Smooth muscle cell (in vitro differentiated cells): ENCODE measurements around the gene KIDINS220. TPM values are rescaled to one million over a fixed set of nuclear protein-coding genes. Genes with fewer than 3 reads are reported as not detected.

ENCODE experiments used
- DNase-seq: peaks from one replicate; lab custom pipeline; 2025; ENCODE audit not compliant: unreplicated experiment; lab: John Stamatoyannopoulos, UW
- H2AFZ ChIP-seq: fragments of 200-600 bp; sonication (generic); 2 replicates; pipeline ENCODE4 v1.6.0; 2016; ENCODE audit warnings: antibody characterized with exemption, low read depth, mild to moderate bottlenecking
- H3F3A ChIP-seq: fragments of 200-600 bp; sonication (generic); 2 replicates; pipeline ENCODE4 v1.6.0; 2017; ENCODE audit warnings: antibody characterized with exemption, low read depth
- H3K27ac ChIP-seq: fragments of 200-600 bp; sonication (generic); 2 replicates; pipeline ENCODE4 v1.5.1; 2016; ENCODE audit warnings: low read depth, mild to moderate bottlenecking
- H3K27me3 ChIP-seq: fragments of 200-600 bp; sonication (generic); 2 replicates; pipeline ENCODE4 v1.6.1; 2016; ENCODE audit warnings: low read depth, mild to moderate bottlenecking
- H3K36me3 ChIP-seq: fragments of 200-600 bp; sonication (generic); 2 replicates; pipeline ENCODE4 v1.5.1; 2016; ENCODE audit warnings: low read depth
- H3K4me1 ChIP-seq: fragments of 200-600 bp; sonication (generic); 2 replicates; pipeline ENCODE4 v1.5.1; 2016; ENCODE audit warnings: low read depth
- H3K4me2 ChIP-seq: fragments of 200-600 bp; sonication (generic); 2 replicates; pipeline ENCODE4 v1.6.0; 2016; ENCODE audit warnings: mild to moderate bottlenecking
- H3K4me3 ChIP-seq: fragments of 200-600 bp; sonication (generic); 2 replicates; pipeline ENCODE4 v1.5.1; 2016; ENCODE audit warnings: mild to moderate bottlenecking
- H3K79me2 ChIP-seq: fragments of 200-600 bp; sonication (generic); 2 replicates; pipeline ENCODE4 v1.6.0; 2016; ENCODE audit warnings: low read depth, mild to moderate bottlenecking
- H3K9ac ChIP-seq: fragments of 200-600 bp; sonication (generic); 2 replicates; pipeline ENCODE4 v1.6.0; 2016; ENCODE audit warnings: low read depth
- H3K9me3 ChIP-seq: fragments of 200-600 bp; sonication (generic); replicated peaks from 2 replicates; pipeline ENCODE4 v1.5.1; 2016; ENCODE audit warnings: low read depth
- H4K20me1 ChIP-seq: fragments of 200-600 bp; sonication (generic); 2 replicates; pipeline ENCODE4 v1.6.0; 2016; ENCODE audit warnings: low read depth
- WGBS: methylation state at CpG from one replicate; pipeline ENCODE4 v1.1.7; 2016; ENCODE audit warnings: low lambda C conversion rate; 5-methylcytosine and 5-hydroxymethylcytosine counted together
- polyA plus RNA-seq: library from polyadenylated mRNA; unstranded; fragments of >200 nt; fragmentation: Nextera tagmentation; extraction: Ambion mirVana; gene quantifications from 2 replicates; pipeline ENCODE4 v1.2.1, GENCODE V29; 2016
- total RNA-seq: library from RNA; depleted of rRNA; stranded (reverse); fragments of >200 nt; gene quantifications from 2 replicates; pipeline ENCODE4 v1.2.3, GENCODE V29; 2014
- TF ChIP-seq, protein P1 (sequence below): fragments of 200-600 bp; sonication (generic); IDR thresholded peaks from 2 replicates; pipeline ENCODE4 v1.5.1; 2017; ENCODE audit warnings: borderline replicate concordance, mild to moderate bottlenecking, antibody characterized with exemption; ENCODE audit not compliant: insufficient read depth, poor library complexity, severe bottlenecking

KIDINS220 gene
- total and polyA plus RNA-seq, 2 experiments from 2014 or later = 17.8 to 54.9 TPM

DNA sequence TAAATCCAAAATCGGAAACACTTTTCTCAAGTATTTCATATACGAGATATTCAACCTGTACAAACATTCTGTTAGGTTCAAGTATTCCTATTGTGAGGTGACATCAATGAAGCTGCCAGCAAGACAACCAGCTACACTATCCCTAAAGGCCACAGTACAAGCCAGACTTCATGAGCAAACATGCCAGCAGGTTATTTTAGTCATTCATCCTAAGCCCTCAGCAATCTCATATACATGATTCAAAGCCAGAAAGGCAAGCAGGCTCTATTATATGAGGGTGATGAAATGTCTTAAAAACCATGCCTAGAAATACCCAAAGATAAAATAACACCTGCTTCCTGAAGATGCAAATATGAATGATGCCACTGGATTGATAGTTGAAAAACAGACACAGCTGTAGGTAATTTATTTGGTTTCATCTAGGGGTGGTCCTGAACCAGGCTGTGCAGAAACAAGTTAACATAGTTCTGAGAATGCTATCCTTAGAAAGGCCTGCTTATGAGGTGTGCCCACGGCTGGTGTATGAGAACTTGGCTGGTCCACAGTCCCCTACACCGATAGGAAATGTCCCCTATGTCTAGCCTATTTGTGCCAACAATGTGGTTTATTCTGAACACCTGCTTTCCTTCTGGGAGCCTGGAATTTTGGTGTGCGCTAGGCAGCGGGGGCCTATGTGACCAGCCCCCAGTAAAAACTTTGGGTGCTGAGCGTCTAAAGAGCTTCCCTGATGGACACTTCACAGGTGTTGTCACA is 48.2 kb upstream of the KIDINS220 start:
- TF ChIP-seq, protein P1, sequence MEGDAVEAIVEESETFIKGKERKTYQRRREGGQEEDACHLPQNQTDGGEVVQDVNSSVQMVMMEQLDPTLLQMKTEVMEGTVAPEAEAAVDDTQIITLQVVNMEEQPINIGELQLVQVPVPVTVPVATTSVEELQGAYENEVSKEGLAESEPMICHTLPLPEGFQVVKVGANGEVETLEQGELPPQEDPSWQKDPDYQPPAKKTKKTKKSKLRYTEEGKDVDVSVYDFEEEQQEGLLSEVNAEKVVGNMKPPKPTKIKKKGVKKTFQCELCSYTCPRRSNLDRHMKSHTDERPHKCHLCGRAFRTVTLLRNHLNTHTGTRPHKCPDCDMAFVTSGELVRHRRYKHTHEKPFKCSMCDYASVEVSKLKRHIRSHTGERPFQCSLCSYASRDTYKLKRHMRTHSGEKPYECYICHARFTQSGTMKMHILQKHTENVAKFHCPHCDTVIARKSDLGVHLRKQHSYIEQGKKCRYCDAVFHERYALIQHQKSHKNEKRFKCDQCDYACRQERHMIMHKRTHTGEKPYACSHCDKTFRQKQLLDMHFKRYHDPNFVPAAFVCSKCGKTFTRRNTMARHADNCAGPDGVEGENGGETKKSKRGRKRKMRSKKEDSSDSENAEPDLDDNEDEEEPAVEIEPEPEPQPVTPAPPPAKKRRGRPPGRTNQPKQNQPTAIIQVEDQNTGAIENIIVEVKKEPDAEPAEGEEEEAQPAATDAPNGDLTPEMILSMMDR = no peak
- H3K79me2 ChIP-seq = no peaks in the 10 kb centered on the region
- no peaks in the 10 kb centered on the region for H4K20me1 ChIP-seq
- H3K27ac ChIP-seq = no peak overlapping the region
- no peaks in the 10 kb centered on the region for H3K27me3 ChIP-seq
- H3K4me1 ChIP-seq = no peaks in the 10 kb centered on the region
- H3K9ac ChIP-seq = no peak overlapping the region
- DNase-seq = no peak
- 97% methylated on average over 7 of the region's 7 CpGs for WGBS
- peaks cover 4% of the 10 kb centered on the region for H3K36me3 ChIP-seq
- H3F3A ChIP-seq = no peaks in the 10 kb centered on the region
- no peak overlapping the region for H2AFZ ChIP-seq
- H3K4me2 ChIP-seq = no peak overlapping the region
- H3K9me3 ChIP-seq = no peaks in the 10 kb centered on the region
- H3K4me3 ChIP-seq = no peak overlapping the region

DNA sequence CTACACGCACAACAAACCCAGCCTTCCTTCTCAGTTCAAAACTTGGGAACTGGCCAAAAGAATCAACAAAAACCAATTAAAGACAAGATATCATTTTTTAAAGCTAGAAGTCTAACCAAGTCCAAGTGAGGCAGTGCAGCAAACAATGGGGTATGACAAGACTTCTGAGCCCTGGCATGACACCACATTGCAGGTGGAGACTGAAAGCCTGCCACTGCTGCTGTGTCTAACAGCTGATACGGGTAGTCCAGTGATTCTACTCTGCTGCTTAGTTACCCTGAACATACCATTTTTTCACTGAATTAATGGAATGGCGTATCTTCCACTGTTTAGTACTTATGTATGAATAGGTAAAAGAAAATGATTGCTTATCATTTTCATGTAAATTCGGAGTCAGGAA is 47.4 kb upstream of the KIDINS220 start:
- Histone ChIP-seq H3K36me3 (peaks cover 4% of the 10 kb centered on the region), H3K4me2 (no peak overlapping the region), H3K9me3 (no peaks in the 10 kb centered on the region), H3K79me2 (no peaks in the 10 kb centered on the region), H3K9ac (no peak overlapping the region), H3K27me3 (no peaks in the 10 kb centered on the region), H3K4me1 (no peaks in the 10 kb centered on the region), H3F3A (no peaks in the 10 kb centered on the region), H2AFZ (no peak overlapping the region), H3K27ac (no peak overlapping the region), H3K4me3 (no peak overlapping the region), H4K20me1 (no peaks in the 10 kb centered on the region)
- no peak for DNase-seq
- TF ChIP-seq, protein P1 = no peak
- WGBS = over 99% methylated on average over 4 of the region's 4 CpGs

DNA sequence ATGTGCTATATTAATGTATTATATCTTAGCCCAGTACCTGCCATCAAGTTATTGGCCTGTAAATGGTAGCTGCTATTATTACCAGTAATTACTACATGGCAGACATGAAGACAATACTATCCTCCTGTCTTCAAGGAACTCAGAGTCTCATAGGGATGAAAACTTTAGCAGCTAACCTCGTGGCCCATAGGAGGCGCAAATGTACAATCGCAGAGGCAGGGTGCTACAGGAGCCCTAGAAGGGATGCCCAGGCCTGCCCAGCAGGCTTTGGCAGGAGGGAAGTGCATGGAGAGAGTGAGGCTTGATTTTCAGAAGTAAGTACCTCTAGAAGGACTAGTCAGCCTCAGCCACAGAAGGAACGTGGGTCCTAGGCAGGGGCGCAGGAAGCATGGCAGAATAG is 44.7 kb upstream of the KIDINS220 start:
- no peaks in the 10 kb centered on the region for H3K4me1 ChIP-seq
- no peak overlapping the region for H3K27ac ChIP-seq
- no peak for DNase-seq
- H4K20me1 ChIP-seq = no peaks in the 10 kb centered on the region
- H3K27me3 ChIP-seq = no peaks in the 10 kb centered on the region
- no peaks in the 10 kb centered on the region for H3F3A ChIP-seq
- WGBS = 58% methylated on average over 5 of the region's 5 CpGs
- no peak overlapping the region for H2AFZ ChIP-seq
- H3K4me2 ChIP-seq = no peak overlapping the region
- no peak overlapping the region for H3K4me3 ChIP-seq
- no peaks in the 10 kb centered on the region for H3K79me2 ChIP-seq
- no peak overlapping the region for H3K9ac ChIP-seq
- peaks cover 4% of the 10 kb centered on the region for H3K36me3 ChIP-seq
- H3K9me3 ChIP-seq = no peaks in the 10 kb centered on the region
- TF ChIP-seq, protein P1 = no peak

DNA sequence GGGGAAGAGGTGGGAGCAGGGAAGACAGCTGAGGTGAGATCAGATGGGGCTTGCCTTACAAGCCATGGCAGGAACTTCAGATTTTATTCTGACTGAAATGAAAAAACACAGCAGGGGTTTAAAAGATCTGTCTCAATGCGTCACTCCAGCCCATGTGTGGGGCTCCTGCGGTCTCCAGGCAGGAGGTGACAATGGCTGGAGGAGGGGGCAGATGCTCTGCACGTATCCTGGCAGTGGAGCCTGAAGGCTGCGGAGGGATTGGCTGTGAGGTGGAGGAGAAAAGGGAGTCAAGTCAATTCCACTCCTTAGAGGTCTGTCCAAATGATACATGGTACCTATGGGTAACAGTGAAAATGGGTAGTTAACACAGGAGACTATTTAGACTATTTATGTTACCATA is 40.5 kb upstream of the KIDINS220 start:
- Histone ChIP-seq H3K9me3 (no peaks in the 10 kb centered on the region), H3K4me1 (no peaks in the 10 kb centered on the region), H3K27ac (no peak overlapping the region), H3F3A (no peaks in the 10 kb centered on the region), H3K79me2 (no peaks in the 10 kb centered on the region), H3K36me3 (peaks cover 4% of the 10 kb centered on the region), H3K27me3 (no peaks in the 10 kb centered on the region), H3K4me2 (no peak overlapping the region), H3K9ac (no peak overlapping the region), H4K20me1 (no peaks in the 10 kb centered on the region), H3K4me3 (no peak overlapping the region), H2AFZ (no peak overlapping the region)
- WGBS = 99% methylated on average over 4 of the region's 4 CpGs
- DNase-seq = no peak
- TF ChIP-seq, protein P1 = no peak
